ENCODE measurements around the gene NACC1.

NACC1 gene

GRCh38 chr19:13078381-13078780 lies 39.7 kb upstream of the NACC1 start:
- TF ChIP-seq, protein P1, sequence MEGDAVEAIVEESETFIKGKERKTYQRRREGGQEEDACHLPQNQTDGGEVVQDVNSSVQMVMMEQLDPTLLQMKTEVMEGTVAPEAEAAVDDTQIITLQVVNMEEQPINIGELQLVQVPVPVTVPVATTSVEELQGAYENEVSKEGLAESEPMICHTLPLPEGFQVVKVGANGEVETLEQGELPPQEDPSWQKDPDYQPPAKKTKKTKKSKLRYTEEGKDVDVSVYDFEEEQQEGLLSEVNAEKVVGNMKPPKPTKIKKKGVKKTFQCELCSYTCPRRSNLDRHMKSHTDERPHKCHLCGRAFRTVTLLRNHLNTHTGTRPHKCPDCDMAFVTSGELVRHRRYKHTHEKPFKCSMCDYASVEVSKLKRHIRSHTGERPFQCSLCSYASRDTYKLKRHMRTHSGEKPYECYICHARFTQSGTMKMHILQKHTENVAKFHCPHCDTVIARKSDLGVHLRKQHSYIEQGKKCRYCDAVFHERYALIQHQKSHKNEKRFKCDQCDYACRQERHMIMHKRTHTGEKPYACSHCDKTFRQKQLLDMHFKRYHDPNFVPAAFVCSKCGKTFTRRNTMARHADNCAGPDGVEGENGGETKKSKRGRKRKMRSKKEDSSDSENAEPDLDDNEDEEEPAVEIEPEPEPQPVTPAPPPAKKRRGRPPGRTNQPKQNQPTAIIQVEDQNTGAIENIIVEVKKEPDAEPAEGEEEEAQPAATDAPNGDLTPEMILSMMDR (IDR thresholded peaks at IDR 0.05; ENCODE audit: insufficient read depth, low read length), result no peak
- TF ChIP-seq SPI1 (IDR thresholded peaks at IDR 0.05; ENCODE audit: borderline replicate concordance, low read depth), result no peak
- TF ChIP-seq REST (IDR thresholded peaks at IDR 0.05; ENCODE audit: insufficient replicate concordance, low read depth), result no peak
- TF ChIP-seq POLR2AphosphoS5 (IDR thresholded peaks at IDR 0.05; ENCODE audit: low read depth), result no peak
- no peak for TF ChIP-seq GABPA (IDR thresholded peaks at IDR 0.05; ENCODE audit: low read depth)
- Histone ChIP-seq H3K4me3 (replicated peaks; ENCODE audit: insufficient read depth, low read length) (no peak overlapping the region), H3K27me3 (ENCODE audit: insufficient read depth, poor library complexity, severe bottlenecking) (no peaks in the 10 kb centered on the region), H3K27ac (replicated peaks) (peak overlapping the region; percentile 60; the same call in 1 of the 2 replicates)
- DNase-seq (ENCODE audit: low read depth in 1 of 2, low spot score in 1 of 2), result no peak

DNA sequence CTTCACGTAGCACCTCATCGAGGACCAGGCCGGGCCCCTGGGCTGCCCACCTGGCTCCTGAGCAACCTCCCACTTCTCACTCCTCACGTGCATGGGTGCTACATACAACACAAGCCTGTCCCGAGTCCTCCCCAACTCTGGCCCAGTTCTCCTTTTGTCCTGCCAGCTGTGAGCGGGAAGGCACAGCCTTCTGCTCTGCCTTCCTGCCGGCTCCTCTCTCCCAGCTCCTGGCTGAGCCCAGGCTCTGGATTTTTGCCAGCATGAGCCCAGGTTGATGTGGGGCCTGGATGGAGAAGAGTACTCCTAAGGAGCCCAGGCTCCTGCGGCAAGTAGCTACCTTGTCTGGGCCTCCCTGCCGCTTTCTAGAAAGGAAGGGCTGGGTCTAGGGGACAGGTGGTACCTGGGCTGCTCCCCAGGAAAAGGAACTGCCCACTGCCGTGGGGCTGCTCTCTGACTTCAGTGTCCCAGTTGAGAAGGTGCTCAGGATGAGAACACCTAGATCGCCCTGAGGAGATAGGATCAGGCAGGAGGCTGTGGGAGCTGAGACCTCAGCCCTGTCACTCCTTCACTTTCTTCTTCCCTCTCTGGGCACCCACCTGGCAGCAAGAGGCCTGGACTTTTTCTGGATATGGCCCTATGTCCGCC lies 39.0 kb upstream of the NACC1 start:
- peak overlapping the region; percentile 60 for H3K27ac ChIP-seq (replicated peaks)
- DNase-seq (ENCODE audit: low read depth in 1 of 2, low spot score in 1 of 2), result peak; percentile 18 to 42
- H3K4me3 ChIP-seq (replicated peaks; ENCODE audit: insufficient read depth, low read length), result no peak overlapping the region
- no peaks in the 10 kb centered on the region for H3K27me3 ChIP-seq (ENCODE audit: insufficient read depth, poor library complexity, severe bottlenecking)
- TF ChIP-seq REST (IDR thresholded peaks at IDR 0.05; ENCODE audit: insufficient replicate concordance, low read depth) (no peak), GABPA (IDR thresholded peaks at IDR 0.05; ENCODE audit: low read depth) (no peak), SPI1 (IDR thresholded peaks at IDR 0.05; ENCODE audit: borderline replicate concordance, low read depth) (peak; percentile 67; the same call in 1 of the 2 replicates), POLR2AphosphoS5 (IDR thresholded peaks at IDR 0.05; ENCODE audit: low read depth) (0 out of 2 replicates have a peak, but pooled peaks have one; percentile 5)
- TF ChIP-seq, protein P1 (IDR thresholded peaks at IDR 0.05; ENCODE audit: insufficient read depth, low read length), result no peak

- H3K4me3 ChIP-seq (replicated peaks; ENCODE audit: insufficient read depth, low read length), result no peak overlapping the region
- peak; percentile 62 to 73 for DNase-seq (ENCODE audit: low read depth in 1 of 2, low spot score in 1 of 2)
- H3K27ac ChIP-seq (replicated peaks), result peak overlapping the region; percentile 60
- TF ChIP-seq SPI1 (IDR thresholded peaks at IDR 0.05; ENCODE audit: borderline replicate concordance, low read depth) (no peak; the same call in 1 of the 2 replicates), POLR2AphosphoS5 (IDR thresholded peaks at IDR 0.05; ENCODE audit: low read depth) (peak; percentile 52)
- H3K27me3 ChIP-seq (ENCODE audit: insufficient read depth, poor library complexity, severe bottlenecking), result no peaks in the 10 kb centered on the region
Measured at GRCh38 chr19:13079542-13079986, 38.5 kb upstream of the NACC1 start.

GRCh38 chr19:13082192-13083007 lies 35.7 kb upstream of the NACC1 start:
- TF ChIP-seq GABPA (IDR thresholded peaks at IDR 0.05; ENCODE audit: low read depth) (no peak), SPI1 (IDR thresholded peaks at IDR 0.05; ENCODE audit: borderline replicate concordance, low read depth) (no peak)
- TF ChIP-seq, protein P1 (IDR thresholded peaks at IDR 0.05; ENCODE audit: insufficient read depth, low read length), result no peak
- peak in 1 of 2 experiments; percentile 26 for DNase-seq (ENCODE audit: low read depth in 1 of 2, low spot score in 1 of 2)
- H3K27ac ChIP-seq (replicated peaks), result no peak overlapping the region

More at GRCh38 chr19:13082192-13083007, 35.7 kb upstream of the NACC1 start:
- H3K4me3 ChIP-seq (replicated peaks; ENCODE audit: insufficient read depth, low read length), result no peak overlapping the region
- no peaks in the 10 kb centered on the region for H3K27me3 ChIP-seq (ENCODE audit: insufficient read depth, poor library complexity, severe bottlenecking)
